Osteocyte (in vitro differentiated cells): ENCODE measurements around the gene OR4D9. TPM values are rescaled to one million over a fixed set of nuclear protein-coding genes. Genes with fewer than 3 reads are reported as not detected.
"Not testable (repeated sequence)": the region's sequence is repeated elsewhere in the genome, so short reads cannot be mapped to it uniquely, and the experiment has no call there.

Experiments
- DNase-seq: peaks from one replicate; pipeline ENCODE4 v3.0.0; 2021; ENCODE audit warnings: mixed read lengths; ENCODE audit not compliant: unreplicated experiment; ENCODE audit errors: extremely low spot score
- H3K27ac Mint-ChIP-seq: one replicate; pipeline ENCODE4 v1.8.0; 2021; ENCODE audit warnings: mild to moderate bottlenecking, mixed read lengths; ENCODE audit not compliant: unreplicated experiment
- H3K27me3 Mint-ChIP-seq: one replicate; pipeline ENCODE4 v1.8.0; 2021; ENCODE audit warnings: mixed read lengths; ENCODE audit not compliant: unreplicated experiment
- H3K36me3 Mint-ChIP-seq: one replicate; pipeline ENCODE4 v1.8.0; 2021; ENCODE audit warnings: mixed read lengths; ENCODE audit not compliant: unreplicated experiment
- H3K4me1 Mint-ChIP-seq: one replicate; pipeline ENCODE4 v1.8.0; 2021; ENCODE audit warnings: mixed read lengths; ENCODE audit not compliant: unreplicated experiment
- H3K4me3 Mint-ChIP-seq: one replicate; pipeline ENCODE4 v1.8.0; 2021; ENCODE audit warnings: mild to moderate bottlenecking, moderate library complexity, mixed read lengths; ENCODE audit not compliant: unreplicated experiment
- H3K9me3 Mint-ChIP-seq: one replicate; pipeline ENCODE4 v1.8.0; 2021; ENCODE audit warnings: mixed read lengths; ENCODE audit not compliant: unreplicated experiment
- CTCF ChIP-seq: fragments of 200-600 bp; sonication (generic); IDR thresholded peaks from 2 replicates; pipeline ENCODE4 v1.5.0; 2021; ENCODE audit warnings: antibody characterized with exemption, mild to moderate bottlenecking, moderate library complexity
- total RNA-seq: library from RNA; stranded (reverse); gene quantifications from 2 replicates; pipeline ENCODE4 v1.2.1, GENCODE V29; 2021

Gene OR4D9
- total RNA-seq, 1 donor from 2014 or later, result not detected

GRCh38 chr11:59544869-59545178 is 33.5 kb downstream of the OR4D9 start:
- H3K4me1 Mint-ChIP-seq, result peaks cover 13% of the 10 kb centered on the region
- TF ChIP-seq CTCF, result no peak
- peaks cover 2% of the 10 kb centered on the region for H3K27me3 Mint-ChIP-seq
- H3K27ac Mint-ChIP-seq, result no peak overlapping the region
- no peak for DNase-seq
- H3K36me3 Mint-ChIP-seq, result no peaks in the 10 kb centered on the region
- no peaks in the 10 kb centered on the region for H3K9me3 Mint-ChIP-seq
- H3K4me3 Mint-ChIP-seq, result no peak overlapping the region

- Mint-ChIP-seq H3K4me3 (no peak overlapping the region), H3K27me3 (peaks cover 2% of the 10 kb centered on the region), H3K4me1 (peaks cover 14% of the 10 kb centered on the region), H3K27ac (no peak overlapping the region), H3K9me3 (no peaks in the 10 kb centered on the region), H3K36me3 (no peaks in the 10 kb centered on the region)
- no peak for TF ChIP-seq CTCF
- no peak for DNase-seq
Measured at GRCh38 chr11:59545179-59546020, 34.1 kb downstream of the OR4D9 start.

- not testable (repeated sequence) for H3K27me3 Mint-ChIP-seq, H3K36me3 Mint-ChIP-seq, DNase-seq, H3K4me3 Mint-ChIP-seq, H3K27ac Mint-ChIP-seq, H3K9me3 Mint-ChIP-seq
- H3K4me1 Mint-ChIP-seq, result peaks cover 15% of the 10 kb centered on the region
Measured at GRCh38 chr11:59547605-59548308, 36.4 kb downstream of the OR4D9 start.

- no peak for DNase-seq
- H3K4me3 Mint-ChIP-seq, result no peak overlapping the region
- TF ChIP-seq CTCF, result no peak
- no peaks in the 10 kb centered on the region for H3K9me3 Mint-ChIP-seq
- no peak overlapping the region for H3K27ac Mint-ChIP-seq
- no peaks in the 10 kb centered on the region for H3K36me3 Mint-ChIP-seq
- peaks cover 2% of the 10 kb centered on the region for H3K27me3 Mint-ChIP-seq
- peaks cover 16% of the 10 kb centered on the region for H3K4me1 Mint-ChIP-seq
Measured at GRCh38 chr11:59548309-59548656, 36.9 kb downstream of the OR4D9 start.

- Mint-ChIP-seq H3K4me3 (peak overlapping the region; percentile 84), H3K27ac (peak overlapping the region; percentile 92), H3K27me3 (no peaks in the 10 kb centered on the region), H3K36me3 (no peaks in the 10 kb centered on the region), H3K9me3 (no peaks in the 10 kb centered on the region), H3K4me1 (peaks cover 17% of the 10 kb centered on the region)
- DNase-seq, result peak; percentile 94
- peak; percentile 63 for TF ChIP-seq CTCF
Measured at GRCh38 chr11:59550368-59550841, 39.1 kb downstream of the OR4D9 start.
